Endothelial cell of hepatic sinusoid (primary cell): ENCODE data around the gene TTC34.

Source experiments
- in situ Hi-C: cut with HindIII; loops from 2 replicates; pipeline ENCODE4 v1.10.0; 2017; ENCODE audit warnings: low sequenced_read_pairs

TTC34 gene

GRCh38 chr1:2643414-2644077, 157.9 kb downstream of the TTC34 start:
- in situ Hi-C loops = no loop called here

GRCh38 chr1:2642560-2643413, 158.7 kb downstream of the TTC34 start:
- in situ Hi-C loops = no loop called here

- in situ Hi-C loops = no loop called here
Observed at GRCh38 chr1:2642131-2642559, 159.3 kb downstream of the TTC34 start.

- in situ Hi-C loops = no loop called here
Observed at GRCh38 chr1:2641381-2642130, 159.9 kb downstream of the TTC34 start.

GRCh38 chr1:2640626-2641025, 160.9 kb downstream of the TTC34 start:
- in situ Hi-C loops = no loop called here

- in situ Hi-C loops = no loop called here
Observed at GRCh38 chr1:2639607-2640521, 161.6 kb downstream of the TTC34 start.

GRCh38 chr1:2639203-2639602, 162.3 kb downstream of the TTC34 start:
- in situ Hi-C loops = no loop called here

GRCh38 chr1:2638466-2639115, 162.9 kb downstream of the TTC34 start:
- in situ Hi-C loops = no loop called here

- in situ Hi-C loops = no loop called here
Observed at GRCh38 chr1:2637442-2638145, 163.9 kb downstream of the TTC34 start.

GRCh38 chr1:2636733-2637132, 164.8 kb downstream of the TTC34 start:
- in situ Hi-C loops = no loop called here

- in situ Hi-C loops = no loop called here
Observed at GRCh38 chr1:2635361-2636010, 166.0 kb downstream of the TTC34 start.

GRCh38 chr1:2633936-2634491, 167.5 kb downstream of the TTC34 start:
- in situ Hi-C loops = no loop called here

GRCh38 chr1:2633366-2633935, 168.0 kb downstream of the TTC34 start:
- in situ Hi-C loops = no loop called here

GRCh38 chr1:2632561-2633361, 168.7 kb downstream of the TTC34 start, which contains the start of gene MMEL1:
Gene MMEL1, minus strand, starts transcription at chr1:2633016. Its CDS starts 3,532 bp downstream, at chr1:2629484.
- in situ Hi-C loops = no loop called here

- in situ Hi-C loops = no loop called here
Observed at GRCh38 chr1:2632051-2632430, 169.5 kb downstream of the TTC34 start.

- in situ Hi-C loops = no loop called here
Observed at GRCh38 chr1:2631136-2632050, 170.1 kb downstream of the TTC34 start.
